ENCODE measurements around the gene TXN.
"Not testable (repeated sequence)": the region's sequence is repeated elsewhere in the genome, so short reads cannot be mapped to it uniquely, and the experiment has no call there.

Gene TXN

DNA sequence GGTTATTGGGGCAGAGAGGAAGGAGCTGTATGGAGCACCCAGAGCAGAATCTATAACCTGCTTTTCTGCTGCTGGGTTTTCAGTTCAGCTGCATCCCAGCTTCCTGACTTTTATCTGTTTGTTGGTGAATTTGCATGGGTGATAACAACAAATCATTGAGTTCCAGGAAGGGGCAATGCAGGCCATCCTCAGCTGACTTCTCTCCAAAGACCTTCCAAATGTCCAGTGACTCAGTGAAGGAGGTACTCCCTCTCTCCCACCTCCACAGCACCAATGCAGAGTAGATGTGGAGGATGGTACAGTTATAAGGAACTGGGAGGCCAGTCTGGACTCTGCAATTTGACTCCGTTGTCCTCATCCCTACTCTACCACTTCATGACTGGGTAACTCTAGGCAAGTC lies 1.6 kb upstream of the TXN start:
- no peak overlapping the region for H3K27ac ChIP-seq (ENCODE audit: insufficient read depth, low read length, poor library complexity, severe bottlenecking)
- H3K9me3 ChIP-seq (ENCODE audit: control insufficient read depth, low read length): no peaks in the 10 kb centered on the region
- DNase-seq: no peak
- no peaks in the 10 kb centered on the region for H3K36me3 ChIP-seq (ENCODE audit: control insufficient read depth, insufficient read depth, low read length)
- H3K27me3 ChIP-seq (replicated peaks; ENCODE audit: control insufficient read depth, insufficient read depth, low read length, poor library complexity, severe bottlenecking): no peaks in the 10 kb centered on the region
- peaks cover 5% of the 10 kb centered on the region for H3K4me1 ChIP-seq (ENCODE audit: control insufficient read depth, insufficient read depth, low read length, poor library complexity, severe bottlenecking)
- H3K4me3 ChIP-seq (ENCODE audit: insufficient read depth, low read depth, low read length, poor library complexity, severe bottlenecking): no peak overlapping the region

DNA sequence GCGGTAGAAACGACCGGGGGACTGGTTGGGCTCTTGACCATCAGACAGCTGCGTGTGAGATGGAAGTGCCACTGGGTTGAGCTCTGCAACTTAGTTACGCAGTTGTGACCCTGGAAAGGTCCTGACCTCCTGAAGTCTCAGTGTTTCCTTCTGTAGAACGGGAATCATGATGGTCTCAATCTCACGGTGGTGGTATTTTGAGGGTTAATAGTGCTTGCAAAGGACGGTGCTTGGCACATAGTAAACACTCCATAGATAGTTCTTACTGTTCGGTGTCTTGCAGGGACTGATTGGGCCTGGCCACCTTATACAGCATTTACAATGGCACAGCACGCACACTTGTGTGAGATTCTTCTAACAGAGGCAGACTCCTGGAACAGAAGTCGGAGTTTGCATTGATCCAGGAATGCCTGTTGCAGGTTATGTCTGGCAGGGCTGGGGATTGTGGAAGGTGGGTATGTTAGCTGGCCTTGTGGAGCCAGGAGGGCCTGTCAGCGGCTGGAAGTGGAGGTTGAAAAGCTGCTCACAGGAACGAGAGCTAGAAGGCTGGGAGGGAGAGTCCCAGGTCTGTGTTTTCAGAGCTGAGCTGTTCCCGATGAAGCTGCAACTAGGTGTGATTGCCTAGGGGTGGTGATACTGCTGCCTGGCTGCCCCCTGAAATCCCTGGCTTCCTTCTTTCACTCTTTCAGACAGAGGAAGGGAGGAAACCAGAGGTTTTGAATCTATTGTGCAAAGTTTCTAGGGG lies 962 bp upstream of the TXN start:
- Histone ChIP-seq H3K9me3 (ENCODE audit: control insufficient read depth, low read length) (no peaks in the 10 kb centered on the region), H3K36me3 (ENCODE audit: control insufficient read depth, insufficient read depth, low read length) (no peaks in the 10 kb centered on the region), H3K4me1 (ENCODE audit: control insufficient read depth, insufficient read depth, low read length, poor library complexity, severe bottlenecking) (peaks cover 5% of the 10 kb centered on the region), H3K27ac (ENCODE audit: insufficient read depth, low read length, poor library complexity, severe bottlenecking) (peak overlapping the region; percentile 53), H3K27me3 (replicated peaks; ENCODE audit: control insufficient read depth, insufficient read depth, low read length, poor library complexity, severe bottlenecking) (no peaks in the 10 kb centered on the region), H3K4me3 (ENCODE audit: insufficient read depth, low read depth, low read length, poor library complexity, severe bottlenecking) (peak overlapping the region; percentile 82)
- DNase-seq: no peak

DNA sequence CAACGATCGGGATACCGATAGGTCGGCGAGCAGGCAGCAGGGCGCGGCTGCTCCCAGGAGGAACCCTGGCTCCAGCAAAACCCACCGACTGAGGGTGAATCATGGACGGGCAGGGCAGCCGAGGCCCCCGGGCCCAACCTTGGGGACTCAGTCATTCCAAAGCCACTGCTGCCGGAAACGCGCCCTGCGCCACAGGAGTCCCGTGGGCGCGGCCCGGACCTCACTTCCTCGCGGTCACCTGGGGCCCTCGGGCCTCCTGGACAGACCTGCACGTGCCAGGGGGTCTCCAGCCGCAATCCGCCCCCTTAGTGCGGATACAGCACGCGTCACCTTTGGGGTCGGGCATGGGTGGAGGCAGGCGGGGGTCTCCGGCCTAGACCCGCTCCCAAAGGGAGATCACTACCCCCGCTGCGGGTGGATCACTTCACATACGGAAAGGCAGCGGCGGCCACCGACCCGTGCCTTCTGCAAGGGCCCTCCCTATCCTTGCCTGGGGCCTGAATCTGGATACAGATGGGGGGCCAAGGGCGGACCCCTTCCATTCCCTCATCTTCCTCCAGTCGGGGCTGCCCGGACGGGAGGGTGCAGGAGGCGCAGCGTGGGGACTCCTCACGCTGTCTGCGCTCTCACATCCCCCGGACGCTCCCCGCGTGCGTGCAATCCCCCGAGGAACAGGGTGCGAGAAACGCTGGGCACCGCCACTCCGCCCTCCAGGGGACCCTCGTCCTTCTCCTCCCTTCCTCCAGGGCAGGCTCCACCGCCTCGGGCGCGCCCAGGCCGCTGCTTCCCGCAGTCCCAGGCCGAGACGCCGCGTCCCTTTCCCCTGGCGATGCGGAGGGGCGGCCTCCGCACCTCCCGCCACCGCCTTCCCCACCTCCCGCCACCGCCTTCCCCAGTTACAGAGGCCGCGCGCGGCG lies 586 bp downstream of the TXN start:
- H3K36me3 ChIP-seq (ENCODE audit: control insufficient read depth, insufficient read depth, low read length): no peaks in the 10 kb centered on the region
- H3K4me3 ChIP-seq (ENCODE audit: insufficient read depth, low read depth, low read length, poor library complexity, severe bottlenecking): peak overlapping the region; percentile 82
- peak overlapping the region; percentile 57 for H3K27ac ChIP-seq (ENCODE audit: insufficient read depth, low read length, poor library complexity, severe bottlenecking)
- DNase-seq: peak; percentile 10 to 24 (median 12)
- peaks cover 5% of the 10 kb centered on the region for H3K4me1 ChIP-seq (ENCODE audit: control insufficient read depth, insufficient read depth, low read length, poor library complexity, severe bottlenecking)
- H3K9me3 ChIP-seq (ENCODE audit: control insufficient read depth, low read length): no peaks in the 10 kb centered on the region
- H3K27me3 ChIP-seq (replicated peaks; ENCODE audit: control insufficient read depth, insufficient read depth, low read length, poor library complexity, severe bottlenecking): no peaks in the 10 kb centered on the region

GRCh38 chr9:110255034-110255462 lies 1.3 kb downstream of the TXN start:
- Histone ChIP-seq H3K9me3 (ENCODE audit: control insufficient read depth, low read length) (no peaks in the 10 kb centered on the region), H3K4me1 (ENCODE audit: control insufficient read depth, insufficient read depth, low read length, poor library complexity, severe bottlenecking) (peaks cover 5% of the 10 kb centered on the region), H3K27ac (ENCODE audit: insufficient read depth, low read length, poor library complexity, severe bottlenecking) (peak overlapping the region; percentile 57), H3K27me3 (replicated peaks; ENCODE audit: control insufficient read depth, insufficient read depth, low read length, poor library complexity, severe bottlenecking) (no peaks in the 10 kb centered on the region), H3K36me3 (ENCODE audit: control insufficient read depth, insufficient read depth, low read length) (no peaks in the 10 kb centered on the region), H3K4me3 (ENCODE audit: insufficient read depth, low read depth, low read length, poor library complexity, severe bottlenecking) (peak overlapping the region; percentile 82)
- peak in 1 of 3 donors; percentile 0 for DNase-seq

DNA sequence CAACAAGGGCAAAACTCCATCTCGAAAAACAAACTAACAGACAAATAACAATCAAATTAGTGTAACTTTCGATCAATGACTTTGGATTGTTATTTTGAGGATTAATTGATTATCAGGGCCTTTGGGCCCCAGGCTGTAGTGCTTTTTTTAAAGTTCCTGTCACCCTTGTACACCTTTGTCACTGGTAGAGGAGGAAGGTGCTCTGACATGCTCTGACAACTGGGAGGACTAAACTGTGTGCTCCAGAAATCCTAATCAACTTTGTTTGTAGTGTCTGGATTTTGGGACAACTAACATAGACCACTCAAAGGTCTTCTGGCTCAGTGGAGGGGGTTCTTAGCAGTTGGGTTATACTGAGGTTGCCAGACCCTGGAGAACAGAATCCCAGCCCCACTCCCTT lies 1.8 kb downstream of the TXN start:
- peaks cover 5% of the 10 kb centered on the region for H3K4me1 ChIP-seq (ENCODE audit: control insufficient read depth, insufficient read depth, low read length, poor library complexity, severe bottlenecking)
- no peak overlapping the region for H3K4me3 ChIP-seq (ENCODE audit: insufficient read depth, low read depth, low read length, poor library complexity, severe bottlenecking)
- no peak overlapping the region for H3K27ac ChIP-seq (ENCODE audit: insufficient read depth, low read length, poor library complexity, severe bottlenecking)

GRCh38 chr9:110252509-110253139 lies 3.7 kb downstream of the TXN start:
- no peak for DNase-seq
- Histone ChIP-seq H3K9me3 (ENCODE audit: control insufficient read depth, low read length) (no peaks in the 10 kb centered on the region), H3K27ac (ENCODE audit: insufficient read depth, low read length, poor library complexity, severe bottlenecking) (peak overlapping the region; percentile 33), H3K4me3 (ENCODE audit: insufficient read depth, low read depth, low read length, poor library complexity, severe bottlenecking) (no peak overlapping the region), H3K27me3 (replicated peaks; ENCODE audit: control insufficient read depth, insufficient read depth, low read length, poor library complexity, severe bottlenecking) (no peaks in the 10 kb centered on the region), H3K36me3 (ENCODE audit: control insufficient read depth, insufficient read depth, low read length) (peaks cover 5% of the 10 kb centered on the region), H3K4me1 (ENCODE audit: control insufficient read depth, insufficient read depth, low read length, poor library complexity, severe bottlenecking) (peaks cover 5% of the 10 kb centered on the region)

More for the DNA sequence above, 1.8 kb downstream of the TXN start:
- DNase-seq: no peak
- Histone ChIP-seq H3K9me3 (ENCODE audit: control insufficient read depth, low read length) (no peaks in the 10 kb centered on the region), H3K27me3 (replicated peaks; ENCODE audit: control insufficient read depth, insufficient read depth, low read length, poor library complexity, severe bottlenecking) (no peaks in the 10 kb centered on the region), H3K36me3 (ENCODE audit: control insufficient read depth, insufficient read depth, low read length) (no peaks in the 10 kb centered on the region)

- H3K4me1 ChIP-seq (ENCODE audit: control insufficient read depth, insufficient read depth, low read length, poor library complexity, severe bottlenecking); H3K27ac ChIP-seq (ENCODE audit: insufficient read depth, low read length, poor library complexity, severe bottlenecking); H3K27me3 ChIP-seq (replicated peaks; ENCODE audit: control insufficient read depth, insufficient read depth, low read length, poor library complexity, severe bottlenecking); H3K9me3 ChIP-seq (ENCODE audit: control insufficient read depth, low read length); DNase-seq; H3K4me3 ChIP-seq (ENCODE audit: insufficient read depth, low read depth, low read length, poor library complexity, severe bottlenecking); H3K36me3 ChIP-seq (ENCODE audit: control insufficient read depth, insufficient read depth, low read length): not testable (repeated sequence)
Measured at GRCh38 chr9:110251770-110252169, 4.5 kb downstream of the TXN start.

DNA sequence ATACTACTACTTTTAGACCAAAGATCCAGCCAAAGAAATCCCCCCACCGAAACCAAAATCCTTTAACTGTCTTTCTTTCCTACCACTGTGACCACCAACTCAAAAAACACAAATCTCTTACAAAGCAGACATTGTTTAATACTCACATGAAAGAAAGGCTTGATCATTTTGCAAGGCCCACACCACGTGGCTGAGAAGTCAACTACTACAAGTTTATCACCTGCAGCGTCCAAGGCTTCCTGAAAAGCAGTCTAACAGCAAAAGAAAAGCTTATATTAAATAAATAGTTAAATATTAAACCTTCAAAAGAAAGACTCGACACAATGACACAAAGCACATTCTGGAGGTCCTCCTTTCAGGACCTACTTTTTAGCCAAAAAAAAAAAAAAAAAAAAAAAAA lies 5.1 kb downstream of the TXN start:
- no peak for DNase-seq
- Histone ChIP-seq H3K27ac (ENCODE audit: insufficient read depth, low read length, poor library complexity, severe bottlenecking) (no peak overlapping the region), H3K27me3 (replicated peaks; ENCODE audit: control insufficient read depth, insufficient read depth, low read length, poor library complexity, severe bottlenecking) (no peaks in the 10 kb centered on the region)

GRCh38 chr9:110249603-110250002 lies 6.7 kb downstream of the TXN start:
- no peak overlapping the region for H3K4me3 ChIP-seq (ENCODE audit: insufficient read depth, low read depth, low read length, poor library complexity, severe bottlenecking)
- H3K27ac ChIP-seq (ENCODE audit: insufficient read depth, low read length, poor library complexity, severe bottlenecking): no peak overlapping the region
- no peak for DNase-seq
- no peaks in the 10 kb centered on the region for H3K9me3 ChIP-seq (ENCODE audit: control insufficient read depth, low read length)
- H3K36me3 ChIP-seq (ENCODE audit: control insufficient read depth, insufficient read depth, low read length): peaks cover 25% of the 10 kb centered on the region
- H3K27me3 ChIP-seq (replicated peaks; ENCODE audit: control insufficient read depth, insufficient read depth, low read length, poor library complexity, severe bottlenecking): no peaks in the 10 kb centered on the region
- no peaks in the 10 kb centered on the region for H3K4me1 ChIP-seq (ENCODE audit: control insufficient read depth, insufficient read depth, low read length, poor library complexity, severe bottlenecking)

More for the DNA sequence above, 5.1 kb downstream of the TXN start:
- Histone ChIP-seq H3K4me3 (ENCODE audit: insufficient read depth, low read depth, low read length, poor library complexity, severe bottlenecking) (no peak overlapping the region), H3K4me1 (ENCODE audit: control insufficient read depth, insufficient read depth, low read length, poor library complexity, severe bottlenecking) (peaks cover 5% of the 10 kb centered on the region), H3K36me3 (ENCODE audit: control insufficient read depth, insufficient read depth, low read length) (peaks cover 12% of the 10 kb centered on the region), H3K9me3 (ENCODE audit: control insufficient read depth, low read length) (no peaks in the 10 kb centered on the region)

Measured in effector memory CD4-positive, alpha-beta T cell (primary cell).